GM19035 (cell line): ENCODE results near the gene GNAQ.
A peak's percentile ranks its signal among the peaks of the same experiment; 100 is the strongest.
"Not testable (repeated sequence)": the region's sequence is repeated elsewhere in the genome, so short reads cannot be mapped to it uniquely, and the experiment has no call there.

Source experiments
- ATAC-seq: cut with Tn5 transposase; IDR thresholded peaks from one replicate; pipeline ENCODE4 v1.9.1; 2021; ENCODE audit not compliant: unreplicated experiment

The GNAQ gene

DNA sequence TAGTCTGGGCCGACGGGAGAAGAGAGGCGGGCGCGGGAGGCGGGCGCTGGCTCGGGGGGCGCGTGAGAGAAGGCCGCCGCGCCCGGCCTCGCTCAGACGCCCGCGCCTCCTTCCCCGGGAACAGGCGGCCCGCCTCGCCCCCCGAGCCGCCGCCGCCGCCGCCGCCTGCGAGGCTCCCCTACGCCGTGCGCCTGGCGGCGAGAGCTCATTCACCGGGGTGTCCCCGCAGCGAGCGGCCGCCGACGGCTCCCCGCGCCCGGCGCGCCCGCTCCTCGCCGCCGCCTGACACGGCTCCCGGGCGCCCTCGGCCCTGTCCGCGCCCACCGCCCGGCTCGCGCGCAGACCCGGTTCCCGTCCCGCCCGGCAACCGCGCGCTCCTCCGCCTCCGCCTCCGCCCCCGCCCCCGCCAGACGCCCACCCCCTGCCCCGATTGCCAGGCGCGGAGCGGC lies at the start of gene GNAQ:
Gene GNAQ (minus strand): TSS at position 368 of the 449 bp plus-strand sequence. CDS start 576 bp downstream, outside the sequence.
- no peak for ATAC-seq

DNA sequence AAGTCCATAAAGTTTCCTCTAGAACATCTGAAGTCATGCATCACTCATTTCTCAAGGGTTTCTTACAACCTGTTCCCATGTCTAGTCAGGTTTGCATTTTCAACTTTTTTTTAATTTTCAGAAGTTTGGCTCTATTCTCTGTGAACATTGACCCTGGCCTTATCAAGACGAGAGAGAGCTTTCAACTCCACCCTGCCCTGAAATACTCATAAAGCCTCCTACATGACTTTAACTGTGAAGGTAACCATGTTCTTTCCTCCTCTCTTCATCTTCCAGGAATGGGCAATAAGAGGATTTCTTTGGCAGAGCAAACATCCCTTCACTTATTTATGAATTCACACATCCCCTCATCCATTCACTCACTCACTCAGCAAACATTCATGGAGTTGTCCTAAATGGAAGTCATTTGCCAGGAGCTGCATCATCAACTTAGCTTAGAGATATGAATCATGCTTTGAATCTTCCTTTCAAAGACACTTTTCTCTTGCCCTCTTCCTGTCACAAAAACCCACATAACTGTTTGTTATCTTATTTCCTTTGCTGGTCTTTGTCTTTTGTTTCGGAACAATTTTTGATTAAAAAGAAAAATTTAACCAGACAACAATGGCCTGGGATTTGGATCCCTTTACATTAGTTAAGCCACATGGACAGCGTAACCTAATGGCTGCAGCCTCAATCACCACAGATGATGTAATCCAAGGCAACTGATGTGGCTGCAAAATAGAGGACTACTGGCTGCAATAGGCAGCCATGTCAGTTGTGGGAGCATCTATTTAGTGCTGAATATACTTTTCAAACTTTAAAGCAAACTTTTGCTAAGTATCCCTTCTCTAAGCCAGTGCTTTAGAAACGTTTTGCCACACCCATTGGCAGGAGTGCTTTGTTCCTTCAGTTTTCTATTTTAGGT lies 43.0 kb upstream of the GNAQ start:
- no peak for ATAC-seq

DNA sequence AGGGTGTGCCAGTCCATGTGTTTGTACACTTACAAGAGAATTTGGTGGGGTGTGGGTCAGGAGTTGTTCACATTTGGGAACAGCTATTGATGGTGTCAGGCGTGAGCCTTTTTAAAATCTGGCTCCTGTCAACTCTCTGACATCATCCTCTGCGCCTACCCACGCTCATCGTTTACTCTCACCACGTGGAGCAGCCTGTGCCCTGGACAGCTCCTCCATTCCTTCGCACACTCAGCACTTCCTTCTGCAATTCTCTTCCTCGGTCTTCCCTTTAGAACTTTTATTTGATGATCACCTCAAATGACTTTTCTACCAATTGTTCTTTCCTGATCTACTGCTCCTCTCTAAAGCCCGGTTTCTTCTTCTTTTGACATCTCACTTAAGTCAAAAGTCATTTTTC lies 42.1 kb upstream of the GNAQ start:
- no peak for ATAC-seq

DNA sequence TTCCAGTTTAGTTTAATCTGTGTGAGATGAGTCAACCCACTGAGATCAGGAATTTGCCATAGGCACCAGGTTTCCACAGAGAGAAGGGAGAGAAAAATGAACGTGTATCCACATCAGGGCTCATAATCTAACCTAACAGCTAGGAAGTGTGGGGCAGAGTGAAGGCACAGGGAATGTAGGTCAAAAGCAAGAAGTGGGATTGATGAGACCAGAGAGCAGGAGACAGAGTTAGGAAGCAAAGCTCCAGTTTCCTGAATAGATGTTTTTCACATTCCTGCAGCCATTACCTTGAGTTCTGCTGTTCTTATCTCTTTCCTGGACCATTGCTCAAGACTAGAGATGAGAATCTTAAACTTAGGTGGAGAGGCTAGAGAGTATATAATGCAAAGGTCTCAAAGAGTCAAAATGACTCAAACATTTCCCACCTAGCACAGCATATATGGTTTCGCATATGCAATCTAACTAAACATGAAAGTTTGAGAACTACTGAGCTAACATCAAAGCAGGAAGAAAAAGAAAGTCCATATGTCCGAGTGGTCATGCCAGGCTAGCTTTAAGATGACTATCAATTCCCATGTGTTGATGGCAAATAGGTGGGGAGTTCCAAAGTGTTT lies 41.1 kb upstream of the GNAQ start:
- ATAC-seq = no peak

DNA sequence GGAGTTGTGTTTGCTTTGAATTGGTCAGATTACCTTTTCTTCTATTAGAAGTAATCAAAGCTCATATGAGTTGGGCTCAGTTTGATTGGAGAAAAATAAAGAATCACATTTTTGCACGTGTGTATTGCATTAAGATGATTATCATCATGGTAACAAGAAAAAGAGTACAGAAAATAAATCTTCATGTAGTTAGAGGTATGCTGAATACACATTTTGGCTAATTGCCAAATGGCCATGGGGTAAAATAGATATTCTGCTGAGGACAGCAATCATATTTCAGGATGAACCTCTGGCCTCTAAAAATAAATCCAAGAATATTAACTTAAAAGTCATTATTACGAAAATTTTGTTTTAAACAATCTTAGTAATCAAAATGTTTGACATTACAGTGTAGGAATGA lies 38.9 kb upstream of the GNAQ start:
- ATAC-seq = no peak

DNA sequence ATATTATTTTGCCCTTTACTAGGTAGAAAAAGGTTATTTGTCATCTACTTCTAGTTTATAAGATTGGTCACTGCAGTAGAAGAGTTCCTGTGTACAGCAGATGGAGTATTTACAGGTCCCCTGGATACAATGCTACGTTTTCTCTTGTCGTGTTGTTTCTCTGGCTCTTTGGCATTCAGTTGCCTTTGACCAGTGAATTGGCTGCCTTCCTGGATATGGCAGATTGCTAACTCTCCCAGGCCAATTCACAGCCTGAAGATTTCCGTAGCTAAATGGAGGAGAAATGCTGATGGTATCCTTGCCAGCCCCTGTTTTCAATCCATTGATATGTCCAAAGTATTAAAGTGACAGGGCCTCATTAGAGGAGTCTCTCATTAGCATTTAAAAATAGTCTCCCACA lies 32.5 kb upstream of the GNAQ start:
- no peak for ATAC-seq

DNA sequence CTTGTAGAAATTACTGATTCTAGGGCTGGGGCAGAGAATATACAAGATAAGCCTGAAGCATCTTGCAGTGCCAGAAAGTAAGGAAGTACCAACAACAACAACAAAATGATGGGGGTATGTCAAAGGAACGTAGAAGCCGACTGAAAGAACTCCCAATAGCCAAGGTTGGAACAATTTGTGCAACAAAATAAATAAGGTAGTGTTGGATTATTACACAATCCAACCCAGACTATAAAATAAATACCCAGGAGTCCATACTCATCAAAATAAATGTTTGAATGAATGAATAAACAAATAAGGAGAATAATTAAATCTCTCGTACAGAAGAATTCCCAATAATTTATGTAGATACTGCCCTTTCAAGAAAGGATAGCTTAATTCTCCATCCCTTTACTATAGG lies 31.1 kb upstream of the GNAQ start:
- no peak for ATAC-seq

DNA sequence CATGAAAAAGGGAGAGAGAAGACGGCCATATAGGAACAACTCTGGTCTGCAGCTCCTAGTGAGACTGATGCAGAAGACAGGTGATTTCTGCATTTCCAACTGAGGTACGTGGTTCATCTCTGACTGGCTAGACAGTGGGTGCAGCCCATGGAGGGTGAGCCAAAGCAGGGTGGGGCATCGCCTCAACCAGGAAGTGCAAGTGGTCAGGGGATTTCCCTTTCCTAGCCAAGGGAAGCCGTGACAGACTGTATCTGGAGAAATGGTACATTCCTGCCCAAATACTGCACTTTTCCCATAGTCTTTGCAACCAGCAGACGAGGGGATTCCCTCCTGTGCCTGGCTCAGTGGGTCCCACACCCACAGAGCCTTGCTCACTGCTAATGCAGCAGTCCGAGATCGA lies 22.6 kb upstream of the GNAQ start:
- not testable (repeated sequence) for ATAC-seq

DNA sequence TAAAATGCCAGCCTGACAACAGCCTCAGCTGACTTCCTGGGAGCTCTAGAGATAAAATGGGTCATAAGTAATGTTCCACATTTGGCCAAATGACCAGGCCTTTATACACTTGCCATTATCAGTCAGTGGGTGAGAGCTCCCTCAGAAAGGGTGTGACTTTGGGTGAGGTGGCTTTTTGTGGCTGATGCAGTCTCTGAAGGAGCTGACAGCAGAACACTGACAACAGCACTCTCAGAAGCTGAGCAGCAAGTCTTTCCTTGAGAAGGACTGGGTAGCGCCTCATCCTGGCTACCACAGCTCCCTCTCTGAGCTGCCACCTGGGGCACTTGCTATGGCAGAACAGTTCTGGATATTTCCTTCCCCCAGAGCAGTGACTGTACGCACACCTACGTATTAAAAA lies 22.0 kb upstream of the GNAQ start:
- ATAC-seq = no peak

DNA sequence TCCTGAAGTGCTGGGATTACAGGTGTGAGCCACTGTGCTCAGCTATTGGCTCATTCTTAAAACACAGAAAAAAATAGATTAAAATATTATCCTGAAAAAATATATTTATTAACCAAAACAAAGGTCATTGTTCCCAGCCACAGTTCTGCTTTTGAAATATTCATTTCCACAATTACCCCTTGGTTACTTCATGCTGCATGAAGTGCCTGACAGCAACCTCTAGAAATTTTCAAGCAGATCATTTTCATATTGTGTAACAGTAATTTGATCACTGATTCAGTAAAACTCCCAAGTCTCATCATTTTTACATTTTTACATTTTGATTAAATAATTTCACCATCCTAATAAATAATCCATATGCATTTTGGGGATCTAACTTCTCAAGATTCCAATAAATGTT lies 18.8 kb upstream of the GNAQ start:
- no peak for ATAC-seq

DNA sequence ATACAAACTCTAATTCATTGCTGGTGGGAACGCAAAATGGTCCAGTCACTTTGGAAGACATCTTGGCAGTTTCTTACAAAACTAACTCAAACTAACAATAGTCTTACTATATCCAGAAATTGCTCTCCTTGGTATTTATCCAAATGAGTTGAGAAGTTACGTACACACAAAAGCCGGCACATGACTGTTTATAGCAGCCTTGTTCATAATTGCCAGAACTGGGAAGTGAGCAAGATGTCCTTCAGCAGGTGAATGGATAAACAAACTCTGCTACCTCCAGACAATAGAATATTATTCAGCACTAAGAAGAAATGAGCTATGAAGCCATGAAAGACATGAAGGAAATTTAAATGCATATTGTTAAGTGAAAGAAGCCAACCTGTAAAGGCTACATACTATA lies 17.9 kb upstream of the GNAQ start:
- no peak for ATAC-seq

DNA sequence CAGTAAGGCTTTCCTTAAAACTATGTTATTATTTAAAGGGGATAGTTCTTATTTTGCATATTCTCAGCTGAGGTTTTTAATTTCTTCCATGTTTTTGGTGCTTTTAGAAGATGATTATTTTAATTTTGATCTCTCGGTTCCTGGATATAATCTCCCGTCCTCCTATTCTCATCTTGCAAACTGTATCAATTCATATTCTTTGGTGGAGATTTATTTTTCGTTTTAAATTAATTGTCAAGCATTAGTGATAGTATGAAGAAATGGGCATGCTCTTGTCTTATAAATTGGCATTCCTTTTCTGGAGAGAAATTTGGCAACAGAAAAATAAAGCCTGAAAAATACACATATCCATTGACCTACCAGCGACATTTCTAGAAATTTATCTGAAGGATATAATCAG lies 15.5 kb upstream of the GNAQ start:
- ATAC-seq = no peak

DNA sequence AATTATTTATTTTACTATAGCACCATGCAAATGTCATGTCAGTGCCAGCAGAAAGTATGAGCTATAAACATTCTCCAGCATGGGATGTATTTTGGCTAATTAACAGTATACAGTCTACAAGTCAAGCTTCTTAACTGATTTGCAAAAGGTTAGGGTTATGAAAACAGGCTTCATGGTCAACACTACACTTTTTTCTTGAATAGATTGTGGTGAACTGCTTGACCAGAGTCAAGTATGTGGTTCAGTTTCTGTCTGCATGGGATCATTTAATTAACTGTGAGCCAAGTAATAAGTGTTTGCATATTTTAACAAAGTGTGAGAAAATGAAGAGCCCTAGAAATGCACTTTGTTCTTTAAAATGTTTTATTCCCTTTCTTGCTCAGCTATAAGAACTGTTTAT lies 14.5 kb upstream of the GNAQ start:
- no peak for ATAC-seq

DNA sequence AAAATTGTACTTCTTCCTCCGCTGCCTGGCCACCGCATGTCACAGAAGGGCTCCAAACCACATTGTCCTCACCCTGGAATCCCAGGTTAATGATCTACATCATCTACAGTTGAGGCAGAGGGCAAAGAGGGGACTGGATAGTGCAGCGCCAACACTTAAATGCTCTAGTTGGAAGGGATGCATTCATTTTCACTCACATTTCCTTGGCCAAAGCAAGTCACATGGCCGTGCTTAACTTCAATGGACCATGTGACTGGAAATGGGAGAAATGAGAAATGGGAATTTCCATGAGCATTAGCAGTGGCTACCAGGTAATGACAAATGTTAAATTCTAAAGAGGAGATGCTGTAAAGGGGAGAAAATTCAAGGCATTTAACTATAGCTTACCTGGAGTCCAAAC lies 13.3 kb upstream of the GNAQ start:
- no peak for ATAC-seq

DNA sequence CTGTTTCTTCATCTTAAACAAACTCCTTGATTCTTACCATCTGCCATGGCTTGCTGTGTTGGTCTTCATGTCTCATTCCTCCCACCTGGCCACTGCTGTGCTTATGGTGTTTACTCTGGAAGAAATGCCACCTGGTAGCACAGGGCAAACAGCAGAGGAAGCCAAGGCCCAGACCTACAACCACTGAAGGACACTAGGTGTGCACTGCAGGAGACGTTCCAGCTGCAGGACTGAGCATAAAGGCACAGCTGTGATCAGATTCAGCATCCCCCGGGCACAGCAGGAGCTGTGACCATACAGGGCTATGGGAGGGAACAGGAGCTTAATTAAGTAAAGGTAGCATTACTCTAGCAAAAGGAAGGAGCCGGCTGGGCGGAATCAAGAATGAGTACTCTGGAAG lies 12.6 kb upstream of the GNAQ start:
- ATAC-seq = no peak

DNA sequence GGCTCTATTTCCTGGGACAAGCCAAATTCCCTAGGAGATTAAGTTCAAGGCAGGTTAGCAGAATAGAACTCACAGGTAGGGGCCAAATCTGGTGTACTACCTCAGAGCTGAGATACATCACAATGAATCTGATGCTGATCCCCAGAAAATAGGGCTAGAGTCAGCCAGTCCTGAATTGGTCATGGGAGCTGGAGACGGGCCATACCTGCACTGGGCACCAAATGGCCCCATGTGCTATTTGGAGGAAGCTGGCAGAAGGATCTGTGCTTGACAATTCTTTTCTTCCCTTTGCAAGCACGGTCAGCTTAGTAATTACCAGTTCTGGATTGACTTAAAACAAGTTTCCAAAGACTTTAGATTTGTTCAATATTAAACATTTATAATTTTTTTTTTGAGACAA lies 10.4 kb upstream of the GNAQ start:
- ATAC-seq = no peak

DNA sequence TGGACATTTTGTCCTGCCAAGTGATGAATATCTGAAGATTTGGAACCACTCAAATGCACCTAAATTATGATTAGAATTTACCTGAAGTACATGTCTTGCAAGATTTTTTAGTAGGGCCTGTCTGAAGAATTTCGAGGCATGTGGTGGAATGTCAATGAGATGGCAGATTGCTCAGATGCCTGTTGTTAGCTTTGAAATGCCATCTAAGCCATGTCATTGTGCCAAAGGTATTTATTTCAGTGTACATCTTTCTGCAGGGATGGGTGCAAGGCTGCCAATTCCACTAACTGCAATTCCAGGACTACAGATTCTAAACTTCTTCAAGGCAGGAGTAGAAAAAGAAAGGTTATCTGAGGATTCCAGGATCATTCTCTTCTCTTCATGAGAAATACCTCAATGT lies 9.1 kb upstream of the GNAQ start:
- ATAC-seq = no peak

DNA sequence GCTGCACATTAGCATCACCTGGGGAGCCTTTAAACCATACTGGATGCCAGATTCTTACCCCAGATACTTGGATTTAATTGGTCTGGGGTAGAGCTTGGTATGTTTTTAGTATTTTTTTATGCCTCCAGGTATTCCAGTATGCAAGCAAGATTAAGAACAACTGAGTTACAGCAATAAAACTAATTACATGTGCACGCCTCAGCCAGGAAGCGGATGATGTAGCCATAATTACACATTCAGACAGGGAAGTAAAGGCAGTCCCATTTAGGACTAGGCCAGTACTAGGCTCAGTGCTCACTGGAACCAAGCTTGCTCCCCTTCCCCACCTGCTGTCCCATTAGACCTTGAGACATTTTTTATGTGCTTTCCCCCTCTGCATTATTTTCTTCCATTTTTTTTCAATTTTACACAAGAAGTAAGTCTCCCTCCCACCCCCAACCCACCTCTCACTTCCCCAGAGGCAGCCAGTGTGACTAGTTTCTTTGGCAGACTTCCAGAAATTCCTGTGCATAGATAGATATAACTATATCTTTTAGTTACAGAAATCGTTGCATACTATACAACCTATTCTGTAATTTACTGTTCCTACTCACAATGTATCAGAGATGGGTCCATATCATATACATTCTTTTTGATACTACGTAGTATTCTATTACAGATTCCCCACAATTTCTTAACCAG lies 7.1 kb upstream of the GNAQ start:
- ATAC-seq = no peak

DNA sequence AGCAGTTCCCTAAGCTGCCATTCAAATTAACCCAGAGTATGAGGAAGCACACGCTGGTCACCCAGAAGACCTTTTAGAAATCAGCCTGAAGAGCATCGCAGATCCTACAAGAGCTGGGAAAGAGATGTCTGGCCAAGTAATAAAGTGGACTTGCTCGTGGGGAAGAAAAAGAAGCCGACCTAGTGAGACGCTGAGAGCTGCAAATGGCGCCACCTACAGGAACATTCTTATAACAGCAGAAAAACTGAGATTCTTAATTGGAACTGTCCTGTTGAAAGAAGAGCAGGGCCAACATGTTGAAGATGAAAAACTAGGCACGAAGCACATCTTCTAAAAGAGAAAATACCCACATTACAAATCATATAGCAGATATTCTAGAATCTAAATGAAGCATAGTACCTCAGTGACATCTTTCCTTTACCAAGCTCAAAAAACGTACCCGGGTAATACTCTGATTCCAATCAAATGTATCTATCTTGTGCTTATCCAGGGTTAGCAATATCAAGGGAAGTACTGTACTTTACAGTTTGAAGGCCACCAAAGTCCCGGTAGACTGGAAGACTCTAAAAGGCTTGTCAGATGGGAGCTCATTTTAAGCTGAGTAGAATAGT lies 3.9 kb upstream of the GNAQ start:
- peak; percentile 46 for ATAC-seq

DNA sequence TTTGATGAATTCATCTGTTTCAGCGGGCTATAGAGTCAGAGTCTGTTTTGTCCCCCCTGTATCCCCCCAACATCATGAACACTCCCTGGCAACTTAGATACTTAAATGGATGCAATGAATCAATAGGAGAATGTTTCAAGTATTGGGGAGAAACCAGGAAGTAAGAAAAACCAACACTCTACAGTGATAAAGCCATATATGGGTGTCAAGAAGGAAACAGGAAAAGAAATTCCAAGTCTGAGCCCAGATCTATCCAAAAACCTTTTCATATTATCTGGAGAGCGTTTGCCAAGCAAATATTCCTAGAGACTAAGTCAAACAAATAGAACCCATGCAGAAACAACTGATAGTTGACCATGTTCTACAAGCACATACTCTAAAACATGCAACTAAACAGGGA lies 2.3 kb upstream of the GNAQ start:
- no peak for ATAC-seq

DNA sequence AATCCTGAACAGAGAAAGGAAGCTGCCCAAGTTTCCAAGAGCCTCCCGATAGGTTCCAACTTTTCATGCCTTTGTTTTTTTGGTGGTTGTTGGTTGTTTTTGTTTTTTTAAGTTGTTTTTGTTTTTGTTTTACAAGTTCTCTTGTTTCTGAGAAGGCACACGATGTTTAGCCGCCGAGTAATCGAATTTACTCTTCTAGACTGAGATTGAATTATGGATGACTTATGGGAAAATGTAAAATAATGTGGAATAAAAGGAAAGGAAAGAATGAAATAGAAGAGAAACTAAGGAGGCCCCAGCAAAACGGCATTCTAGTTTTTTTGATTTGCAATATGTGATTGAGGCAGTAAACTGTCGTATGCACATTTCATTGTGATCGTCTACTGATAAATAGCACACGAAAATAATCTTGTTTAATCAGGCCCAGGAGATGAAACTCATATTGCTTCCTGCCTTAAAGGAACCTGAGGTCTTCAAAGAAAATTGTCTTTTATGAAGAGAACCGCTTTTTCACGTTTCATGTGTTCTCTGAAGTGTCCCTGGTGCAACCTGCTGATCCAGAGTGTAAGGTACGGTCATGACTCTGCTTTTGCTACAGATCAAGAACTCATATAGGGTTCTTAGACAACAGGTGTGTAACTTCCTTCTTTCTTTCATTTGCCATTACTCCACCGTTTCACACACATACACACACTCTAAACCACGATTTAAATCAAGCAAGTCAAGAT lies 1.3 kb upstream of the GNAQ start:
- ATAC-seq = no peak
